Epithelial cell of esophagus (primary cell): Measurements from ENCODE around the gene ZNF761.
"Not testable (repeated sequence)": the region's sequence is repeated elsewhere in the genome, so short reads cannot be mapped to it uniquely, and the experiment has no call there.

Experiments
- DNase-seq: peaks from one replicate; pipeline ENCODE4 v3.0.0; 2010; ENCODE audit warnings: low read depth
- H3K4me3 ChIP-seq: 2 replicates; pipeline ENCODE4 v1.5.1; 2011; ENCODE audit warnings: mild to moderate bottlenecking, low read length, control low read depth
- TF ChIP-seq, protein P1 (sequence below): IDR thresholded peaks from 2 replicates; pipeline ENCODE4 v1.5.1; 2011; ENCODE audit warnings: low read depth, mild to moderate bottlenecking, low read length, control low read depth, inconsistent platforms; ENCODE audit not compliant: insufficient read depth; ENCODE audit errors: missing control alignments

Gene ZNF761

DNA sequence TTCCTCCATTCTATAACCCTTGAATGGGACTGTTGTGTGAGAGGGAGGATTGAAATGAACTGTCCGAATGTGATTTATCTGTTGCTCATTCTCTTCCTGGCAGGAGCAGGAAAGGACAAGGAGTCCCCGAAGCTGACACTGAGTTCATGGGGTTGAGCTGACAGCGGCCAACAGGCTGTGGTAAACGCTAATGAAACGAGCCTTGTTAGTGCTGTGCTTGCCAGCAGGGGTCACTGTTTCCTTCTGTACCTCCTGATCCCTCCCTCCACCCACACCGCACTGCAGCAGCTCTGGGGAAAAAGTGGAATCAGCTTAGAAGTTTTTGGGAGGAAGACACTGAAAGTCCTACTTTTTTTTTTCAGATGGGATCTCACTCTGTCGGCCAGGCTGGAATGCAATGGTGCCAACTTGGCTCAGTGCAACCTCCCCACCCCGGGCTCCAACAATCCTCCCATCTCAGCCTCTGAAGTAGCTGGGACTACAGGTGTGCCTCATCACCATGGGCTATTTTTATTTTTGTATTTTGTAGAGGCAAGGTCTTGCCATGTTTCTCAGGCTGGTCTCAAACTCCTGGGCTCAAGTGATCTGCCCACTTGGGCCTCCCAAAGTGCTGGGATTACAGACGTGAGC is 6.7 kb upstream of the ZNF761 start:
- H3K4me3 ChIP-seq = no peak overlapping the region
- TF ChIP-seq, protein P1, sequence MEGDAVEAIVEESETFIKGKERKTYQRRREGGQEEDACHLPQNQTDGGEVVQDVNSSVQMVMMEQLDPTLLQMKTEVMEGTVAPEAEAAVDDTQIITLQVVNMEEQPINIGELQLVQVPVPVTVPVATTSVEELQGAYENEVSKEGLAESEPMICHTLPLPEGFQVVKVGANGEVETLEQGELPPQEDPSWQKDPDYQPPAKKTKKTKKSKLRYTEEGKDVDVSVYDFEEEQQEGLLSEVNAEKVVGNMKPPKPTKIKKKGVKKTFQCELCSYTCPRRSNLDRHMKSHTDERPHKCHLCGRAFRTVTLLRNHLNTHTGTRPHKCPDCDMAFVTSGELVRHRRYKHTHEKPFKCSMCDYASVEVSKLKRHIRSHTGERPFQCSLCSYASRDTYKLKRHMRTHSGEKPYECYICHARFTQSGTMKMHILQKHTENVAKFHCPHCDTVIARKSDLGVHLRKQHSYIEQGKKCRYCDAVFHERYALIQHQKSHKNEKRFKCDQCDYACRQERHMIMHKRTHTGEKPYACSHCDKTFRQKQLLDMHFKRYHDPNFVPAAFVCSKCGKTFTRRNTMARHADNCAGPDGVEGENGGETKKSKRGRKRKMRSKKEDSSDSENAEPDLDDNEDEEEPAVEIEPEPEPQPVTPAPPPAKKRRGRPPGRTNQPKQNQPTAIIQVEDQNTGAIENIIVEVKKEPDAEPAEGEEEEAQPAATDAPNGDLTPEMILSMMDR = peak; percentile 62
- DNase-seq = peak; percentile 69

DNA sequence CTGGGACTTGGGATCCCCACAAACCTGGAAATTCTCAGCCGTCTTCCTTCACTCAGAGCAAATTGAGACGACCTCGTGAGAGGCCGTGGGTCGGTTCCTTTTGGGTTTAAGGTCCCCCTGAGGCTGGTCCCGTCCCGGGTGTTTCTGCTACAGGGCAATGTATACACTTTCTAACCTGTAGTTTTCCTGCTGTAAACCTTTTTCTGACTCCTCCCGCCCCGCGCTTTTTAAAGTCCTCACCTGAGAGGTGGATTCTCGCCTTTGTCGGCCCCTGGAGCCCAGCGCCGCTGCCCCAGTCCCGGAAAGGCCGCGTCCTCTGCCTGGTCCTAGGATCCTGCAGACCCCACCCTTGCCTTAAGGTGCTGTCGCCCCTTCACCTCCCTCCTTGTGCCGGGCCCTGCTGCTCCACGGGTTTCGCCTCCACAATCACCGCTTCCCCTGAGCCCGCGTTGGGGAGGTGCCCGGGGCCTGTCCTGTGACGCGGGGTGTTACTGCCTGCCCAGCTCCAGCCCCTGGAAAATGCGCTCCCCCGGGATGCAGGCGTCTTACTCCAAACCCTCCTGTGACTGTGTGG is 391 bp downstream of the ZNF761 start:
- H3K4me3 ChIP-seq = peak overlapping the region; percentile 86
- TF ChIP-seq, protein P1 = no peak
- DNase-seq = peak; percentile 34

DNA sequence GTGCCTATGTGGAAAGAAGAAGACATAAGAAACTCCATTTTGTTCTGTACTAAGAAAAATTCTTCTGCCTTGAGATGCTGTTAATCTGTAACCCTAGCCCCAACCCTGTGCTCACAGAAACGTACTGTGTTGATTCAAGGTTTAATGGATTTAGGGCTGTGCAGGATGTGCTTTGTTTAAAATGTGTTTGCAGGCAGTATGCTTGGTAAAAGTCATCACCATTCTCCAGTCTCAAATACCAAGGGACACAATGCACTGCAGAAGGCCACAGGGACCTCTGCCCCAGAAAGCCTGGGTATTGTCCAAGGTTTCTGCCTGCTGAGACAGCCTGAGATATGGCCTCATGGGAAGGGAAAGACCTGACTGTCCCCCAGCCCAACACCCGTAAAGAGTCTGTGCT is 12.0 kb downstream of the ZNF761 start:
- not testable (repeated sequence) for DNase-seq, H3K4me3 ChIP-seq

DNA sequence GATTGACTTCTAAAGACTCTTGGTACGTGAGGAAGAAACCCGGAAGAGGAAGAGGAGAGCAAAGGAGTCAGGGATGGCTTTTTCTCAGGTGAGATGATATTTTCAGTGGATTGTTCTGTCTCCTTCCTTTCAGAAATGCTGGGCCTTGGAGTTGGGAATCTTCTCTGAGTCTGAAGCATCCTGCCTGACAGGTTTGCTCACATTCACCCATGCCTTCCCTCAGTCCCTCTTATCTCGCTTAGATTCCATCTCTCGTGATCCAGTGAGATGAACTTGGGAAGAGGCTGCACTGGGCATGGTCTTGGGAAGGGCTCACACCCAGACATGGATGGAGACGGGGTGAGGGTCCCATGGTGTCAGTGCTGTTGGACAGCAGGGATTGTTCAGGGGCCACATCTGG is 15.4 kb downstream of the ZNF761 start:
- not testable (repeated sequence) for H3K4me3 ChIP-seq, DNase-seq

DNA sequence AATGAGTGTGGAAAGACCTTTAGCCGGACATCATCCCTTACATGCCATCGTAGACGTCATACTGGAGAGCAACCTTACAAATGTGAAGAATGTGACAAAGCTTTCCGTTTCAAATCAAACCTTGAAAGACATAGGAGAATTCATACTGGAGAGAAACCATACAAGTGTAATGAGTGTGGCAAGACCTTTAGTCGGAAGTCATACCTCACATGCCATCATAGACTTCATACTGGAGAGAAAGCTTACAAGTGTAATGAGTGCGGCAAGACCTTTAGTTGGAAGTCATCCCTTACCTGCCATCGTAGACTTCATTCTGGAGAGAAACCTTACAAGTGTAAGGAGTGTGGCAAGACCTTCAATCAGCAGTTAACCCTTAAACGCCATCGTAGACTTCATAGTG is 24.0 kb downstream of the ZNF761 start:
- no peak for DNase-seq
- H3K4me3 ChIP-seq = no peak overlapping the region
- TF ChIP-seq, protein P1 = no peak

DNA sequence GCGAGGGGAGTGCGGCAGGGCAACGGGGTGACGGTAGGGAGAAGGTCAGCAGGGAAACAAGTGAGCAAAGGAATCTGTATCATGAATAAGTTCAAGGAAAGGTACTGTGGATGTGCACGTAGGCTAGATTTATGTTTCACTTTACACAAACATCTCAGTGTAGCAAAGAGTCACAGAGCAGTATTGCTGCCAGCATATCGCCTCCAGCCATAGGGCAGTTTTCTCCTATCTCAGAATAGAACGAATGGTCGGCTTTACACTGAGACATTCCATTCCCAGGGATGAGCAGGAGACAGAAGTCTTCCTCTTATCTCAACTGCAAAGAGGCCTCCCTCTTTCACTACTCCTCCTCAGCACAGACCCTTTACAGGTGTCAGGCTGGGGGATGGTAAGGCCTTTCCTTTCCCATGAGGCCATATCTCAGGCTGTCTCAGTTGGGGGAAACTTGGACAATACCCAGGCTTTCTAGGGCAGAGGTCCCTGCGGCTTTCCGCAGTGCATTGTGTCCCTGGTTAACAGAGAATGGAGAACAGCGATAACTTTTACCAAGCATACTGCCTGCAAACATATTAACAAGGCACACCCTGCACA is 28.4 kb downstream of the ZNF761 start:
- not testable (repeated sequence) for H3K4me3 ChIP-seq, DNase-seq

DNA sequence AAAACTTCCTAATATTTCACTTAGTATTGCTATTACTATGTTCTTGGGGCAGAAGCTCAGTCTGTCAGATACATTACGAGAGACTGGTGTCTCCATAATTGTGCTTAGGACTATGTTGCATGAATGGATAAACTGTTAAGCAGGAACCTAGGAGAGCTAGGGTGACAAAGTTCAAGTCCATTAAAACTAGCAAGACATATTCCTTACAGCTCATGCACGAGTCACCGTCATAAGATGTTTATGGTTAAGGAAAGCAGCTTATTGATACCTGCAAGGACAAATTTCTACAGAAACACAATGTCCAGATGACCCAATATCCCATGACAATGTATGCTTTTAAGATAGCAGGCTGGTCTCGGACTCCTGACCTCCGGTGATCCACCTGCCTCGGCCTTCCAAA is 30.1 kb downstream of the ZNF761 start:
- H3K4me3 ChIP-seq = no peak overlapping the region
- TF ChIP-seq, protein P1 = no peak
- DNase-seq = peak; percentile 20

DNA sequence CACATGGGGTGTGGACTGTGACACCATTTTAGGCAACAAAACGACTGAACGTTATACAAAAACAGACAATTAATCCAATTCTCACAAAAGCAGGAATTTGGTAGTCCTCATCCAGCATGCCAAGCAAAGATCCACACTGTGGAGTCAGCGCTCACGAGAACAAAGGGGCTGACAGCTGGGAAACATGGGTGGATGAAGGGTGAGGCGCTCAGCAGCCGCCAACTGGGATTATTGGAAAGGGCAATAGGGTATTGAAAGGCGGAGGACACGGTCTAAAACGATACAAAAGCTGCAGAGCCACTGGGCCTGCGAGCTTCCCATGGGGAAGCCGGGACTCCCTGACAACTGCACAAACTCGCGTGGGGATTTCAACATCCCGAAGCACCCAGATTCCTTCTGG is 31.1 kb downstream of the ZNF761 start:
- DNase-seq = no peak
- TF ChIP-seq, protein P1 = no peak
- no peak overlapping the region for H3K4me3 ChIP-seq

DNA sequence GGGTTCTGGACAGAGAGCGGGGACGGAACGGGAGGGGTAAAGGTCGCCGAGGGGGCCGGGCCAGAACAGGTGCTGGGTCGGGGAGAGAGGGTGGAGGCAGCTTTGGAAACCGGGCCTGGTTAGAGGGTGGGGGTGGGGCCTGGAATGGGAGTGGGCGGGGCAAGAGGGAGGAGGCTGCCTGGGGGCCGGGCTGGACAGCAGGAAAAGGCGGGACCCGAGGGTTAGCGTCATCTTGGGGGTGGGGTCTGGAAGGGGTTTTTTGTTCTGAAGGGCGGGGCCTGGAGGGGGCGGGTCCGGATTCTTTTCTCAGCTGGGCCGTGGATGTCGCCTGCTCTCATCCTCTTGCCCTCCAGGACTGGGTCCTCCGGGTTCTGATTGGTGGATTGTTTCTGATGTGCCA is 31.5 kb downstream of the ZNF761 start:
- TF ChIP-seq, protein P1 = no peak
- no peak overlapping the region for H3K4me3 ChIP-seq
- no peak for DNase-seq
